ENCODE results near the gene WHRN.

Gene WHRN

GRCh38 chr9:114465417-114465816, 39.9 kb downstream of the WHRN start:
- H3K9me3 Mint-ChIP-seq: no peaks in the 10 kb centered on the region
- peaks cover 9% of the 10 kb centered on the region for H3K27me3 Mint-ChIP-seq (ENCODE audit: low read depth, poor library complexity)
- no peak overlapping the region for H3K27ac Mint-ChIP-seq
- no peak for TF ChIP-seq CTCF (IDR thresholded peaks at IDR 0.05)
- H3K4me3 Mint-ChIP-seq: no peak overlapping the region
- no peak for DNase-seq
- peaks cover 13% of the 10 kb centered on the region for H3K4me1 Mint-ChIP-seq
- peaks cover 32% of the 10 kb centered on the region for H3K36me3 Mint-ChIP-seq (ENCODE audit: low read depth)

- Mint-ChIP-seq H3K27ac (no peak overlapping the region), H3K36me3 (ENCODE audit: low read depth) (peaks cover 25% of the 10 kb centered on the region), H3K4me3 (no peak overlapping the region), H3K9me3 (no peaks in the 10 kb centered on the region), H3K27me3 (ENCODE audit: low read depth, poor library complexity) (peaks cover 4% of the 10 kb centered on the region), H3K4me1 (peaks cover 17% of the 10 kb centered on the region)
- no peak for TF ChIP-seq CTCF (IDR thresholded peaks at IDR 0.05)
- no peak for DNase-seq
Observed at GRCh38 chr9:114464281-114465051, 40.8 kb downstream of the WHRN start.

GRCh38 chr9:114462791-114463190, 42.5 kb downstream of the WHRN start:
- H3K27ac Mint-ChIP-seq: no peak overlapping the region
- no peak for DNase-seq

GRCh38 chr9:114461468-114461867, 43.8 kb downstream of the WHRN start:
- no peaks in the 10 kb centered on the region for H3K9me3 Mint-ChIP-seq

More at GRCh38 chr9:114462791-114463190, 42.5 kb downstream of the WHRN start:
- no peak for TF ChIP-seq CTCF (IDR thresholded peaks at IDR 0.05)
- peaks cover 4% of the 10 kb centered on the region for H3K27me3 Mint-ChIP-seq (ENCODE audit: low read depth, poor library complexity)
- H3K36me3 Mint-ChIP-seq (ENCODE audit: low read depth): peaks cover 20% of the 10 kb centered on the region
- peaks cover 17% of the 10 kb centered on the region for H3K4me1 Mint-ChIP-seq
- H3K9me3 Mint-ChIP-seq: no peaks in the 10 kb centered on the region
- no peak overlapping the region for H3K4me3 Mint-ChIP-seq

GRCh38 chr9:114460513-114461199, 44.6 kb downstream of the WHRN start:
- Mint-ChIP-seq H3K36me3 (ENCODE audit: low read depth) (peaks cover 20% of the 10 kb centered on the region), H3K4me1 (peaks cover 17% of the 10 kb centered on the region), H3K27ac (no peak overlapping the region), H3K4me3 (no peak overlapping the region), H3K9me3 (no peaks in the 10 kb centered on the region), H3K27me3 (ENCODE audit: low read depth, poor library complexity) (peaks cover 4% of the 10 kb centered on the region)
- no peak for TF ChIP-seq CTCF (IDR thresholded peaks at IDR 0.05)
- DNase-seq: no peak

More at GRCh38 chr9:114461468-114461867, 43.8 kb downstream of the WHRN start:
- H3K4me1 Mint-ChIP-seq: peaks cover 17% of the 10 kb centered on the region
- H3K36me3 Mint-ChIP-seq (ENCODE audit: low read depth): peaks cover 20% of the 10 kb centered on the region
- DNase-seq: no peak
- H3K27ac Mint-ChIP-seq: no peak overlapping the region
- no peak overlapping the region for H3K4me3 Mint-ChIP-seq
- TF ChIP-seq CTCF (IDR thresholded peaks at IDR 0.05): no peak
- H3K27me3 Mint-ChIP-seq (ENCODE audit: low read depth, poor library complexity): peaks cover 4% of the 10 kb centered on the region

Measured in nephron progenitor cell (in vitro differentiated cells).